ENCODE results near the gene ERN1. TPM values are rescaled to one million over a fixed set of nuclear protein-coding genes. Genes with fewer than 3 reads are reported as not detected.

Gene ERN1
- polyA plus RNA-seq, 1 donor from 2014 or later, result 2.3 TPM

DNA sequence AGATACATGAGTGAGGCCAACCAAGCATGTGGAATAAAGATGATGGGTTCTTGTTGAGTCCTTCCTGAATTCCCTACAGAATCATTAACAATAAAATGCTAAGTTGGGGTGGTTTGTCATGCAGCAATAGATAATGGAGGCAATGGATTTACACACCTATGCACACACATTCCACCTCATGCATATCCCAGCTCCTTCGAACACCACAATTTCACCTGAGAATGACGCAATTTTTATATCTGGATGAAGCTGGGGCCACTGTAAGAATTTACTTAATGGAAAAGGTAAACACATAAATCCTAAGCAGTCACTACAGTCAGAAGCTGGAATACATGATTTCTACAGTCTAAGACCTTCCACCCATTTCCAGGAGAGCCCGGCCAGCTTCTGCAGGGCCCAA lies 59.7 kb downstream of the ERN1 start:
- Histone ChIP-seq H3K79me2 (replicated peaks; ENCODE audit: insufficient read depth, low read length) (no peaks in the 10 kb centered on the region), H3K36me3 (ENCODE audit: insufficient read depth, low read length) (peaks cover 14% of the 10 kb centered on the region), H3K9ac (ENCODE audit: low read length) (no peak overlapping the region), H3K4me3 (ENCODE audit: low read length) (no peak overlapping the region), H2AFZ (ENCODE audit: low read depth, low read length) (no peak overlapping the region), H4K20me1 (ENCODE audit: insufficient read depth) (no peaks in the 10 kb centered on the region), H3F3A (ENCODE audit: insufficient read depth, low read length, poor library complexity, severe bottlenecking) (no peaks in the 10 kb centered on the region), H3K9me2 (ENCODE audit: insufficient read depth, low read length) (no peaks in the 10 kb centered on the region), H3K27me3 (ENCODE audit: insufficient read depth, low read depth, low read length) (no peaks in the 10 kb centered on the region), H3K27ac (ENCODE audit: low read length) (no peak overlapping the region), H3K9me3 (ENCODE audit: low read length) (peaks cover 8% of the 10 kb centered on the region), H3K4me2 (ENCODE audit: low read length) (no peak overlapping the region)
- TF ChIP-seq POLR2AphosphoS5 (IDR thresholded peaks at IDR 0.05), result no peak
- no peak for TF ChIP-seq MXI1 (conservative IDR thresholded peaks at IDR 0.05; ENCODE audit: poor library complexity, severe bottlenecking)
- no peak for TF ChIP-seq SMC3 (conservative IDR thresholded peaks at IDR 0.05; ENCODE audit: poor library complexity)
- TF ChIP-seq, protein P1, sequence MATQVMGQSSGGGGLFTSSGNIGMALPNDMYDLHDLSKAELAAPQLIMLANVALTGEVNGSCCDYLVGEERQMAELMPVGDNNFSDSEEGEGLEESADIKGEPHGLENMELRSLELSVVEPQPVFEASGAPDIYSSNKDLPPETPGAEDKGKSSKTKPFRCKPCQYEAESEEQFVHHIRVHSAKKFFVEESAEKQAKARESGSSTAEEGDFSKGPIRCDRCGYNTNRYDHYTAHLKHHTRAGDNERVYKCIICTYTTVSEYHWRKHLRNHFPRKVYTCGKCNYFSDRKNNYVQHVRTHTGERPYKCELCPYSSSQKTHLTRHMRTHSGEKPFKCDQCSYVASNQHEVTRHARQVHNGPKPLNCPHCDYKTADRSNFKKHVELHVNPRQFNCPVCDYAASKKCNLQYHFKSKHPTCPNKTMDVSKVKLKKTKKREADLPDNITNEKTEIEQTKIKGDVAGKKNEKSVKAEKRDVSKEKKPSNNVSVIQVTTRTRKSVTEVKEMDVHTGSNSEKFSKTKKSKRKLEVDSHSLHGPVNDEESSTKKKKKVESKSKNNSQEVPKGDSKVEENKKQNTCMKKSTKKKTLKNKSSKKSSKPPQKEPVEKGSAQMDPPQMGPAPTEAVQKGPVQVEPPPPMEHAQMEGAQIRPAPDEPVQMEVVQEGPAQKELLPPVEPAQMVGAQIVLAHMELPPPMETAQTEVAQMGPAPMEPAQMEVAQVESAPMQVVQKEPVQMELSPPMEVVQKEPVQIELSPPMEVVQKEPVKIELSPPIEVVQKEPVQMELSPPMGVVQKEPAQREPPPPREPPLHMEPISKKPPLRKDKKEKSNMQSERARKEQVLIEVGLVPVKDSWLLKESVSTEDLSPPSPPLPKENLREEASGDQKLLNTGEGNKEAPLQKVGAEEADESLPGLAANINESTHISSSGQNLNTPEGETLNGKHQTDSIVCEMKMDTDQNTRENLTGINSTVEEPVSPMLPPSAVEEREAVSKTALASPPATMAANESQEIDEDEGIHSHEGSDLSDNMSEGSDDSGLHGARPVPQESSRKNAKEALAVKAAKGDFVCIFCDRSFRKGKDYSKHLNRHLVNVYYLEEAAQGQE (IDR thresholded peaks at IDR 0.05; ENCODE audit: borderline replicate concordance), result no peak
- TF ChIP-seq TAF1 (IDR thresholded peaks at IDR 0.05; ENCODE audit: low read depth), result no peak
- TF ChIP-seq EP300 (conservative IDR thresholded peaks at IDR 0.05; ENCODE audit: poor library complexity, severe bottlenecking), result no peak

DNA sequence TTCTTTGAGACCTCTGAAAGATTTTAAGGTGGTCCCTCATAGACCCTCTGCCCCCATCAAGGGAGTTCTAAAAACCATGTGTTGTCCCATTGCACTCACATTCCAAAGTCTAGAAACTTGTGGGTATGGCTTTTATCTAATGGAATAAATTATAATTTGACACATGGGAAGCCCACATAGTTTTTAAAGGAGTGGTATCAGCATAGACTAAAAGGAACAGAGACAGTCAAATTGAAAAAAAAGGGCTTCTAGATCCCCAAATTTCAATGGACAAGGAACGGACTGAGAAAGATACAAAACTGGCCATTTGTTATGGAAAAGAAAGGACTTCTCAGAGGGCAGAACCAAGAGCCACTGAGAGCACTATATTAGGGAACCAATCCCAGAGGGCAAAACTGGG lies 60.8 kb downstream of the ERN1 start:
- Histone ChIP-seq H3K9me3 (ENCODE audit: low read length) (peaks cover 8% of the 10 kb centered on the region), H3K9ac (ENCODE audit: low read length) (no peak overlapping the region), H3K27me3 (ENCODE audit: insufficient read depth, low read depth, low read length) (no peaks in the 10 kb centered on the region), H3K4me2 (ENCODE audit: low read length) (no peak overlapping the region), H3K9me2 (ENCODE audit: insufficient read depth, low read length) (no peaks in the 10 kb centered on the region), H3K4me3 (ENCODE audit: low read length) (no peak overlapping the region), H4K20me1 (ENCODE audit: insufficient read depth) (no peaks in the 10 kb centered on the region), H2AFZ (ENCODE audit: low read depth, low read length) (no peak overlapping the region), H3F3A (ENCODE audit: insufficient read depth, low read length, poor library complexity, severe bottlenecking) (no peaks in the 10 kb centered on the region), H3K36me3 (ENCODE audit: insufficient read depth, low read length) (peaks cover 14% of the 10 kb centered on the region), H3K79me2 (replicated peaks; ENCODE audit: insufficient read depth, low read length) (no peaks in the 10 kb centered on the region), H3K27ac (ENCODE audit: low read length) (no peak overlapping the region)
- no peak for TF ChIP-seq TAF1 (IDR thresholded peaks at IDR 0.05; ENCODE audit: low read depth)
- TF ChIP-seq EP300 (conservative IDR thresholded peaks at IDR 0.05; ENCODE audit: poor library complexity, severe bottlenecking), result no peak
- TF ChIP-seq SMC3 (conservative IDR thresholded peaks at IDR 0.05; ENCODE audit: poor library complexity), result no peak
- no peak for TF ChIP-seq RAD21 (conservative IDR thresholded peaks at IDR 0.05)
- TF ChIP-seq MXI1 (conservative IDR thresholded peaks at IDR 0.05; ENCODE audit: poor library complexity, severe bottlenecking), result no peak
- no peak for TF ChIP-seq CTCF (IDR thresholded peaks at IDR 0.05; ENCODE audit: poor library complexity, severe bottlenecking)

DNA sequence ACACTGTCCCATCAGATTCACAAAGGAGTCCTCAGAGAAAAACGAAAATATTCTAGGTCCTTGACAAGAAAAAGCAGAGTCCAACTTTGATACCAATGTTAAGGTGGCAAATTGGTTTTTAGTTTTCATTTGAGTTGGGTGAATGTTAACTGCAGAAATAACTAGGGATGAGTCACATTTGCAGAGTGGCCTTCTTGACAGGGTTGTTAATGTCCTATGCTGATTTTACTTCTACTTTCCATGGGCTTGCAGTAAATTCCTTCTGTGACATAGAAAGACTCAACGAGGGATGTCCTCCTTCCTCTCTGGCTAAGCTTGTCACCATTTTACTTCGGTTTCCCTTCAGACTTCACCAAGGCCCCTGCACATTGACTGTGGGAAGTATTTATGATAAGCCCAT lies 62.3 kb downstream of the ERN1 start:
- Histone ChIP-seq H3K27me3 (ENCODE audit: insufficient read depth, low read depth, low read length) (no peaks in the 10 kb centered on the region), H3K36me3 (ENCODE audit: insufficient read depth, low read length) (peaks cover 14% of the 10 kb centered on the region), H3F3A (ENCODE audit: insufficient read depth, low read length, poor library complexity, severe bottlenecking) (no peaks in the 10 kb centered on the region), H3K4me3 (ENCODE audit: low read length) (no peak overlapping the region), H3K27ac (ENCODE audit: low read length) (no peak overlapping the region), H3K79me2 (replicated peaks; ENCODE audit: insufficient read depth, low read length) (no peaks in the 10 kb centered on the region), H4K20me1 (ENCODE audit: insufficient read depth) (no peaks in the 10 kb centered on the region), H3K9ac (ENCODE audit: low read length) (no peak overlapping the region), H2AFZ (ENCODE audit: low read depth, low read length) (no peak overlapping the region), H3K9me2 (ENCODE audit: insufficient read depth, low read length) (no peaks in the 10 kb centered on the region), H3K4me2 (ENCODE audit: low read length) (no peak overlapping the region), H3K9me3 (ENCODE audit: low read length) (peaks cover 8% of the 10 kb centered on the region)
- TF ChIP-seq POLR2AphosphoS5 (IDR thresholded peaks at IDR 0.05), result no peak
- no peak for TF ChIP-seq MXI1 (conservative IDR thresholded peaks at IDR 0.05; ENCODE audit: poor library complexity, severe bottlenecking)
- TF ChIP-seq TAF1 (IDR thresholded peaks at IDR 0.05; ENCODE audit: low read depth), result no peak
- TF ChIP-seq EZH2 (IDR thresholded peaks at IDR 0.05; ENCODE audit: borderline replicate concordance, insufficient read depth, low read length, poor library complexity, severe bottlenecking), result no peak
- no peak for TF ChIP-seq CTCF (IDR thresholded peaks at IDR 0.05; ENCODE audit: poor library complexity, severe bottlenecking)
- TF ChIP-seq EP300 (conservative IDR thresholded peaks at IDR 0.05; ENCODE audit: poor library complexity, severe bottlenecking), result no peak
- no peak for TF ChIP-seq RAD21 (conservative IDR thresholded peaks at IDR 0.05)
- TF ChIP-seq, protein P1 (IDR thresholded peaks at IDR 0.05; ENCODE audit: borderline replicate concordance), result no peak
- no peak for TF ChIP-seq SMC3 (conservative IDR thresholded peaks at IDR 0.05; ENCODE audit: poor library complexity)

All from neural cell (in vitro differentiated cells).